Measurements from ENCODE around the gene GALNS. TPM values are rescaled to one million over a fixed set of nuclear protein-coding genes. Genes with fewer than 3 reads are reported as not detected.
A peak's percentile ranks its signal among the peaks of the same experiment; 100 is the strongest.

The GALNS gene
- total and polyA plus RNA-seq, 2 of the 13 experiments (the other 11 are each of a cell fraction or from before 2014, with no cell fraction given): 9.2 to 9.8 TPM

DNA sequence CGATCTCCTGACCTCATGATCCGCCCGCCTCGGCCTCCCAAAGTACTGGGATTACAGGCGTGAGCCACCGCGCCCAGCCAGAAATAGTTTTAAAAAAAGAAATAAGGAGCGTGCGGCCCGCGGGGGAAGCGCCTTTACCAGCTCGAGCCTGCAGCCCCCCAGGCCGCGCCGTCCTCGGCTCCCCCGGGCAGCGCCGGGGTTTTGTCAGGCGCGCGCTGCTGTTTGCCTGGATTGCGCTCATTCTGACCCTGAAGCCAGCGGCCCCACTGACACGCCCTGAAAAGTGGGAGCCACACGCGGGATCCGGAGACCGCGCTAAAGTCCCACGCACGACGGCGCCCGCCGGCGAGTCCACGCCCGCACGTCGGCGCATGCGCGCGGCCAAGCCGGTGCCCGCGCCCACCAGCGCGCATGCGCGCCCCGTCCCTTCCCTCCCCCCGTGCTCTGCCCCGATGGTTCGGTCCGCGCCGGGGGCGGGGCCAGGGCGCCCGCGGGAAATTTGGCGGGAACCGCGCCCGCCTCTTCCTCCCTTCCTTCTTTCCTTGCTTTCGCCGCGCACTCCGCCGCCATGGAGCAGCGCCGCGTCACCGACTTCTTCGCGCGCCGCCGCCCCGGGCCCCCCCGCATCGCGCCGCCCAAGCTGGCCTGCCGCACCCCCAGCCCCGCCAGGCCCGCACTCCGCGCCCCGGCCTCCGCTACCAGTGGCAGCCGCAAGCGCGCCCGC, 53.3 kb downstream of the GALNS start, which contains the start of gene CDT1 (continued):
- TF ChIP-seq, protein P1, sequence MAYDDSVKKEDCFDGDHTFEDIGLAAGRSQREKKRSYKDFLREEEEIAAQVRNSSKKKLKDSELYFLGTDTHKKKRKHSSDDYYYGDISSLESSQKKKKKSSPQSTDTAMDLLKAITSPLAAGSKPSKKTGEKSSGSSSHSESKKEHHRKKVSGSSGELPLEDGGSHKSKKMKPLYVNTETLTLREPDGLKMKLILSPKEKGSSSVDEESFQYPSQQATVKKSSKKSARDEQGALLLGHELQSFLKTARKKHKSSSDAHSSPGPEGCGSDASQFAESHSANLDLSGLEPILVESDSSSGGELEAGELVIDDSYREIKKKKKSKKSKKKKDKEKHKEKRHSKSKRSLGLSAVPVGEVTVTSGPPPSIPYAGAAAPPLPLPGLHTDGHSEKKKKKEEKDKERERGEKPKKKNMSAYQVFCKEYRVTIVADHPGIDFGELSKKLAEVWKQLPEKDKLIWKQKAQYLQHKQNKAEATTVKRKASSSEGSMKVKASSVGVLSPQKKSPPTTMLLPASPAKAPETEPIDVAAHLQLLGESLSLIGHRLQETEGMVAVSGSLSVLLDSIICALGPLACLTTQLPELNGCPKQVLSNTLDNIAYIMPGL (CRISPR knock-in tag; IDR thresholded peaks at IDR 0.05; ENCODE audit: borderline replicate concordance in 1 of 2, low read depth in 1 of 2): peak in 1 of 2 experiments; percentile 46; a peak in 3 of 4 replicates
- TF ChIP-seq DMAP1 (CRISPR knock-in tag; IDR thresholded peaks at IDR 0.05): peak; percentile 44; the same call in 1 of the 2 replicates
- no peak for TF ChIP-seq HMGA1 (CRISPR knock-in tag; conservative IDR thresholded peaks at IDR 0.05)
- peak; percentile 28; the same call in 1 of the 2 replicates for TF ChIP-seq ZSCAN29 (CRISPR knock-in tag; conservative IDR thresholded peaks at IDR 0.05)
- peak; percentile 79; the same call in 1 of the 2 replicates for TF ChIP-seq ZNF333 (CRISPR knock-in tag; IDR thresholded peaks at IDR 0.05; ENCODE audit: borderline replicate concordance)
- 0 out of 2 replicates have a peak, but pooled peaks have one; percentile 39 for TF ChIP-seq MEF2D (CRISPR knock-in tag; IDR thresholded peaks at IDR 0.05)
- TF ChIP-seq, protein P2, sequence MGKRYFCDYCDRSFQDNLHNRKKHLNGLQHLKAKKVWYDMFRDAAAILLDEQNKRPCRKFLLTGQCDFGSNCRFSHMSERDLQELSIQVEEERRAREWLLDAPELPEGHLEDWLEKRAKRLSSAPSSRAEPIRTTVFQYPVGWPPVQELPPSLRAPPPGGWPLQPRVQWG (CRISPR knock-in tag; IDR thresholded peaks at IDR 0.05; ENCODE audit: borderline replicate concordance, low read depth): no peak
- TF ChIP-seq SOX13 (IDR thresholded peaks at IDR 0.05): no peak
- TF ChIP-seq SOX13 (CRISPR knock-in tag; conservative IDR thresholded peaks at IDR 0.05 in 1 of 2, IDR thresholded peaks at IDR 0.05 in 1 of 2): 0 out of 4 replicates have a peak, but pooled peaks of 1 of the 2 experiments have one; percentile 19
- TF ChIP-seq ZMYM4 (CRISPR knock-in tag; IDR thresholded peaks at IDR 0.05): peak; percentile 27; the same call in 1 of the 2 replicates
- TF ChIP-seq ZNF274 (CRISPR knock-in tag; IDR thresholded peaks at IDR 0.05): no peak
- TF ChIP-seq, protein P3, sequence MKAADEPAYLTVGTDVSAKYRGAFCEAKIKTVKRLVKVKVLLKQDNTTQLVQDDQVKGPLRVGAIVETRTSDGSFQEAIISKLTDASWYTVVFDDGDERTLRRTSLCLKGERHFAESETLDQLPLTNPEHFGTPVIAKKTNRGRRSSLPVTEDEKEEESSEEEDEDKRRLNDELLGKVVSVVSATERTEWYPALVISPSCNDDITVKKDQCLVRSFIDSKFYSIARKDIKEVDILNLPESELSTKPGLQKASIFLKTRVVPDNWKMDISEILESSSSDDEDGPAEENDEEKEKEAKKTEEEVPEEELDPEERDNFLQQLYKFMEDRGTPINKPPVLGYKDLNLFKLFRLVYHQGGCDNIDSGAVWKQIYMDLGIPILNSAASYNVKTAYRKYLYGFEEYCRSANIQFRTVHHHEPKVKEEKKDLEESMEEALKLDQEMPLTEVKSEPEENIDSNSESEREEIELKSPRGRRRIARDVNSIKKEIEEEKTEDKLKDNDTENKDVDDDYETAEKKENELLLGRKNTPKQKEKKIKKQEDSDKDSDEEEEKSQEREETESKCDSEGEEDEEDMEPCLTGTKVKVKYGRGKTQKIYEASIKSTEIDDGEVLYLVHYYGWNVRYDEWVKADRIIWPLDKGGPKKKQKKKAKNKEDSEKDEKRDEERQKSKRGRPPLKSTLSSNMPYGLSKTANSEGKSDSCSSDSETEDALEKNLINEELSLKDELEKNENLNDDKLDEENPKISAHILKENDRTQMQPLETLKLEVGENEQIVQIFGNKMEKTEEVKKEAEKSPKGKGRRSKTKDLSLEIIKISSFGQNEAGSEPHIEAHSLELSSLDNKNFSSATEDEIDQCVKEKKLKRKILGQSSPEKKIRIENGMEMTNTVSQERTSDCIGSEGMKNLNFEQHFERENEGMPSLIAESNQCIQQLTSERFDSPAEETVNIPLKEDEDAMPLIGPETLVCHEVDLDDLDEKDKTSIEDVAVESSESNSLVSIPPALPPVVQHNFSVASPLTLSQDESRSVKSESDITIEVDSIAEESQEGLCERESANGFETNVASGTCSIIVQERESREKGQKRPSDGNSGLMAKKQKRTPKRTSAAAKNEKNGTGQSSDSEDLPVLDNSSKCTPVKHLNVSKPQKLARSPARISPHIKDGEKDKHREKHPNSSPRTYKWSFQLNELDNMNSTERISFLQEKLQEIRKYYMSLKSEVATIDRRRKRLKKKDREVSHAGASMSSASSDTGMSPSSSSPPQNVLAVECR (CRISPR knock-in tag; IDR thresholded peaks at IDR 0.05; ENCODE audit: borderline replicate concordance): peak; percentile 74; the same call in 1 of the 2 replicates
- TF ChIP-seq HOXA9 (CRISPR knock-in tag; IDR thresholded peaks at IDR 0.05; ENCODE audit: borderline replicate concordance): no peak
- TF ChIP-seq IRF2 (CRISPR knock-in tag; IDR thresholded peaks at IDR 0.05): no peak; the same call in 1 of the 2 replicates
- no peak for TF ChIP-seq RFX1 (IDR thresholded peaks at IDR 0.05)
- TF ChIP-seq ZBTB7B (CRISPR knock-in tag; IDR thresholded peaks at IDR 0.05): no peak; the same call in none of the 2 replicates
- TF ChIP-seq NONO (IDR thresholded peaks at IDR 0.05): no peak
- TF ChIP-seq NONO (CRISPR knock-in tag; conservative IDR thresholded peaks at IDR 0.05): no peak
- TF ChIP-seq KDM2A (CRISPR knock-in tag; IDR thresholded peaks at IDR 0.05; ENCODE audit: borderline replicate concordance, low read depth): peak; percentile 82; the same call in 1 of the 2 replicates
- no peak; the same call in 1 of the 2 replicates for TF ChIP-seq CC2D1A (CRISPR knock-in tag; IDR thresholded peaks at IDR 0.05)
- peak; percentile 92 for TF ChIP-seq ZFP90 (CRISPR knock-in tag; IDR thresholded peaks at IDR 0.05; ENCODE audit: borderline replicate concordance)
- 0 out of 2 replicates have a peak, but pooled peaks have one; percentile 24 for TF ChIP-seq ZSCAN20 (CRISPR knock-in tag; IDR thresholded peaks at IDR 0.05; ENCODE audit: borderline replicate concordance)
- no peak; the same call in 1 of the 2 replicates for TF ChIP-seq GATA4 (IDR thresholded peaks at IDR 0.05; ENCODE audit: borderline replicate concordance, low read depth)
- peak; percentile 93; the same call in 1 of the 2 replicates for TF ChIP-seq ZNF235 (CRISPR knock-in tag; IDR thresholded peaks at IDR 0.05; ENCODE audit: borderline replicate concordance)
